ENCODE data around the gene DMD.

Gene DMD

GRCh38 chrX:31837445-31838049 lies 1373.8 kb downstream of the DMD start:
- no peak for DNase-seq

DNA sequence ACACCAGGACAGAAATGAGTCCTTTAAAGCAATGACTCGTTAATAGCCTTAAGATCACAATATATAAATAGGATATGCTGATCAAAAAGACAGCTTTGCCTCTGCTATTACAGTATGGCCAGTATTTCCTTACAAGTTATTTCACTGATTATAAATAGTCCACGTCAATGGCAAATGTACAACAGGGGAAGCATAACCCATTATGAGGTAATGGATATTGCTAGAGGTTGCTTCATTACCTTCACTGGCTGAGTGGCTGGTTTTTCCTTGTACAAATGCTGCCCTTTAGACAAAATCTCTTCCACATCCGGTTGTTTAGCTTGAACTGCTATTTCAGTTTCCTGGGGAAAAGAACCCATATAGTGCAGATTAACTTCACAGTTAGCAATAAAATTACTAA lies 1374.9 kb downstream of the DMD start:
- no peak for DNase-seq

DNA sequence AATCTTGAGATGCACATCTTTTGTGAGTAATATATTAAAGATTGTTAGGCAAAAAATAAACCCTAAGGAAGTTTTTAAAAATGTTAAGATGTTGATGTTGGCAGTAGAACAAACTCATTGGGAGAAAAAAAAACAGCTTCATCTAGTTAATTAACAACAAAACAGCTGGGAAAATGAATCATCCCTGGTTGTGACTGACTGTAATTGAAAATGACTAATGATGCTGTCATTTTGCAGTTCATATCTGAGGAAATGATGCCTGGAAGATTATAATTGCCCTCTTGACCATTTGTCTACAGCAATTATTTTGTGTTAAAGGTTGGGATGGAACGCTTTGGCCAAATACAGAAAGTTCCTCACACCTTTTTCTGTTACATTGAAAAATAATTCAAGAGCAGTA lies 1379.1 kb downstream of the DMD start:
- DNase-seq: no peak

GRCh38 chrX:31820430-31821210 lies 1390.7 kb downstream of the DMD start:
- DNase-seq: no peak

GRCh38 chrX:31819455-31819854 lies 1391.9 kb downstream of the DMD start:
- DNase-seq: peak; percentile 57

DNA sequence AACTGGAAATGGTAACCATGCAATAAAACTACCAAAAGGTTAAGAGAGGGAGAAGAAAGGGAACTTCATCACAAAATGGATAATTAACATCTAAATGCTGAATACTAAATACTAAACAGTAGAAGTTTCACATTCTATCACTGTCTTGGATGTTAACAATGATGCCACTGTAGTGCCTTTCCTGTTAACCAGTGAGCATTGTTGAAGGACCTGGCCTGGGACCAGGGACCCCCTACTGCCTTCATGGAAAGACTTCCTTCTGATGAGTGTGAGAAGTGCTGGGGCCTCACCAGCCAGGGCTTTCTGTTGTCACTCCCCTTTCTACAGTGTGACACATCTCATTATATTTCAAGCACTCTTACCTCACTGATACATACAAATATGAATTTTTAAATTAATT lies 1400.2 kb downstream of the DMD start:
- DNase-seq: no peak

DNA sequence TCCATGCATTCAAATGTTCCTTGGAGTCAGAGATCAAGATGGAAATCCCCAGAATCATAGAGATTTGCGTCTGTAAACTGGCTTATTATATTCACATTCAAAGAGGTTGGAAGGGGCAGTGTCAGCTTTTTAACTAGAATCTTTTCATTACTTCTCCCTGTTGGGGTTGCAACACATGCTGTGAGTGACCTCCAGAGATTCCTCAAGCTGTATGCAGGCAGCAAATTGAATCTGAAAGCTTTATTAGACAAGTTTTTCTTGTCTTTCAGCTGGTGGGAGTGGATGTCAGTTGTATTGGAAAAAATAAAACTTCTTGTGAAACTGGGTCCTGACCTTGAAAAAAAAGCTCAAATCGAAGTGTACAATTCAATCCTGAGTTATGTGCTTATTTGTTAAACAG lies 1403.0 kb downstream of the DMD start:
- no peak for DNase-seq

DNA sequence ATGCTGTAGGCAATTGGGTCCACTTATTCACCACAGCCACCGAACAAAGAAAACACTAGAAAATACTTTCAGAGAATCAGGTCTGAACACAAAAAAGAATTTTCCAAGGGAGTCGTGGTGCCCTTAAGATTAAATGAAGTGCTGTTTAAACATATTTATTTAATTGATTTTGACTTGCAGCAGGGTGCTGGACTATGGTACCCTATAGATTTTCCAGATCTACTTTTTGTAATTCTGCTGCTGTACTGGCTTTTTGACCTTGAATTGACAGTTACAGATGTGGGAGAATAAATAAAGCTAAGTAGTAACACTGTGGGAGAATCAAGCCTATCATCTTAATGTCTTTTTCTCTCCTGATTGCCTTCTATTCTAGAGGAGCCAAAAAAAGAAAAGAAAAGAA lies 1404.2 kb downstream of the DMD start:
- DNase-seq: no peak

DNA sequence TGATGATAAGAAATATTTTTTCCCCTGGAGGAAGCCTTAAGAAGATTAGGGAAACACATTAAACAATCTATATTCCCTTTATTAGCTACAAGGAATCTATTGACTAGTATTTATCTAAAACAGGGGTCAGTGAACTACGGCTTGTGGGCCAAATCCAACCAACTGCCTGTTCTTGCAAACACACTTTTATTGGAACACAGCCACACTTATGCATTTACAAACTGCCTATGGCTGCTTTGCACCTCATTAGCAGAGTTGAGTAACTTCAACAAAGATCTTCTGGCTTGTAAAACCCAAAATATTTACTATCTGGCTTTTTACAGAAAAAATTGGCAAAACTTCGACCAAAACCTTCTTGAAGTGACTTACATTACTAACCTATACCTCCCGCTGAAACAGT lies 1405.6 kb downstream of the DMD start:
- DNase-seq: no peak

DNA sequence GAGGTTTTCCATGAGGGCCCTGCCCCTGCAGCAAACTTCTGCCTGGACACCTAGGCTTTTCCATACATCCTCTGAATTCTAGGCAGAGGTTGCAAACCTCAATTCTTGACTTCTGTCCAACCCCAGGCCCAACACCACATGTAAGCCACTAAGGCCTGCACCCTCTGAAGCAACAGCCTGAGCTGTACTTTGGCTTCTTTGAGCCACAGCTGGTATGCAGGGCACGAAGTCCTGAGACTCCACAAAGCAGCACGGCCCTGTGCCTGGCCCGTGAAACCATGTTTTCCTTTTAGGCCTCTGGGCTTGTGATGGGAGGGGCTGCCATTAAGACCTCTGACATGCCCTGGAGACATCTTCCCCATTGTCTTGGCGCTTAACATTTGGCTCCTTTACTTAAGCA lies 1411.1 kb downstream of the DMD start:
- no peak for DNase-seq

- DNase-seq: no peak
Observed at GRCh38 chrX:31796624-31797023, 1414.7 kb downstream of the DMD start.

DNA sequence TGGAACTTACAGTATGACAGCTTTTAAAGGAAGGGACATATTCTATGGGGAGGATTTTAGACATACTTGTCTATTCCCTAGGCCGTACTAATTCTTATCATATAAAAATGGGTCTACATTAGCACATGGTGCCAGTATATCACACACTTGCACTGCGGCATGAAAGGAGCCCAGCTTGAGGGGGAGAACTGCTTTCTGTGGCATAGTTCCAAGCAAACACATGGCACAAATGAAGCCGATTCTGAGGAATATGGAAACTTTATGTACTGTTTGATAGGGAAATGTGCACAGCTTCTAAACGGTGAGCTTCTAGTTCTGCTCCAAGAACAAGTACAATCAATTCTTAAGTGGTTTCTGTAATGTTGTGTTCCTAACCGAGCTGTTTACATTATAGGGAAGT lies 1463.9 kb downstream of the DMD start:
- DNase-seq: no peak

- no peak for DNase-seq
Observed at GRCh38 chrX:31743004-31743403, 1468.3 kb downstream of the DMD start.

GRCh38 chrX:31717474-31717873 lies 1493.9 kb downstream of the DMD start:
- no peak for DNase-seq

- DNase-seq: no peak
Observed at GRCh38 chrX:31715675-31716074, 1495.7 kb downstream of the DMD start.

DNA sequence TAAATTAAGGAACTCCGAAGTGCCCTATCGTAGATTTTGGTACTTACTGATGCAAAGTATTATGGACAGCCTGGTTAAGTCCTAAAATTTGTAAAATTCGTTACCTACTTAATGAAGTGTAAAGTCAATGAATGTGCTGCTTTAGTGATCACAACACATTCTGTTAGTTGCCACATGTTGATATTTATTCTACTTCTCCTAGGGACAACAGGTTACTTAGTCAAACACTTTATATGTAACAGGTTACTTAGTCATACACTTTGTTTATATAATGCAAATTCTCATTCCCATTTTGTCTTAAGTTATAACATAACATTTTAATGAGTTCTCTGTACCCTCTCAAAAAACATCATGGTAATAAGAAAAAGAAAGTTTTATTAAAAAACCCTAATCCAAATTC lies 1496.6 kb downstream of the DMD start:
- DNase-seq: no peak

DNA sequence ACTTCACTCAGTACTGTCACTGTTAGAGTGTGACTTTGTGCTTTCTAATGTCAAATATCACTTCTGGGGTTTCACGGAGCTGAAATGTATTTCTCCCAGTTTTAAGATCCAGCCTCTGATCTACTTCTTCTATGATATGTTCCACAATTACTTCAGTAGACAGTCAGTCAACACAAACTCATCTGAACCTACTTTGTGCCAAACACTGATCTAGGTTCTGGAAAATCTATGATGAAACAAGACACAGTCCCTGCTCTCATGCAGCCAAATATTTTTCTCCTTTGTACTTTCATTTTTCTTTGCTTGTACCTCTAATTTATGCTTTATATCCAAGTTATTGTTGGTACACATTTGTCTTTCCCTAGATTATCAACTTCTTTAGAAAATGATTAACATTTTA lies 1498.2 kb downstream of the DMD start:
- DNase-seq: no peak

- DNase-seq: no peak
Observed at GRCh38 chrX:31711166-31711565, 1500.2 kb downstream of the DMD start.

DNA sequence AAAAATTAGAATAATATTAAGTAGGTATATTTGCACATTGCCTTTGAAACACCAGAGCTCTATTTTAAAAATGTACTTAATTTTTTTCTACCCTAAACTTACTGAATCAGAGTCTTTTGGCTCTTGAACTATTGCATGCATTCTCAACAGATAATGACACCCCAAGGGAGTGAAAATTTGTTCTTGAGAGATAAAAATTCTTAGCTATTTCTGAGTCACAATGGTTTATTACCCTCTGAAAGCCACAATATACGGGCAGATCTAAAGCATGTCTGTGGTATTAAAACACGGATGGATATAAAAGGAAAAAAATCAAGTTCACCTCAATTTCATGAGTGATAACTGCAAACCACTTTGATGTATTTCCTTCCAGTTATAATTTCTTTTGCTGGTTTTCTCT lies 1503.2 kb downstream of the DMD start:
- no peak for DNase-seq

DNA sequence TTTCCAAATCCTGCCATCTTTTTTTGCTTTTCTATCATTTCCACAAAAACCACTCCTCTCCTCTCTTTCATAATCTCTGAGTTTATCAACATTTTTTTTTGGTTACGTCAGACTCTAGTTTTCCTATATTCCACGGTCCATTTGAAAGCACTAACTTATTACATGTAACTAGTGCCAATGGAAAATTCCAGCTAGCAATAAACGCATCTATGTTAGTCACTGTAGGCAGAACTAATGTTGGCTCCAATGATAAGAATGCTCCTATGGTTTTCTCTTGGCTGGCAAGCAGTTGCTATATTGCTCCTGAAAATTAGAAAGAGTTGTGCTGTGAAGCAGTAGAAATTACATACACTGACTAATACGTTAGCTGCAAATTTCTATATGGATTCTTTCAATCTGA lies 1504.9 kb downstream of the DMD start:
- no peak for DNase-seq

DNA sequence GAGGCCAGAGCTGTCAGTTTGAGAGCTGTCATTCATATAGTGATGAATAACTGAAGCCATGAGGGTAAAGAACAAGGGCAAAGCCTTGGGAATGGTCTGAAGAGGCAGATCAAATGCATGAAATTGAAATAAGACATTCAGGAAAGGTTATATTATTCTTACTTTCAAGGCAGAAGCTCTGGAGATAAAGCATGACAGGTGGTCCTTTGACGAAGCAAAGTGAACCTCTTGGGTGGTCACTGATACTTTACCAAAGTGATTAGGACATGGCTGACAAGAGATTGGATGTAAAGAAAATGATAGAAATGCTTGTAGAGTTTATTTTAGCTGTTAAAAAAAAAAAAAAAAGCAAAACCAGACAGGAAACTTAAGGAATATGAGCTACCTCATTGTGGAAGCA lies 1505.5 kb downstream of the DMD start:
- no peak for DNase-seq

DNA sequence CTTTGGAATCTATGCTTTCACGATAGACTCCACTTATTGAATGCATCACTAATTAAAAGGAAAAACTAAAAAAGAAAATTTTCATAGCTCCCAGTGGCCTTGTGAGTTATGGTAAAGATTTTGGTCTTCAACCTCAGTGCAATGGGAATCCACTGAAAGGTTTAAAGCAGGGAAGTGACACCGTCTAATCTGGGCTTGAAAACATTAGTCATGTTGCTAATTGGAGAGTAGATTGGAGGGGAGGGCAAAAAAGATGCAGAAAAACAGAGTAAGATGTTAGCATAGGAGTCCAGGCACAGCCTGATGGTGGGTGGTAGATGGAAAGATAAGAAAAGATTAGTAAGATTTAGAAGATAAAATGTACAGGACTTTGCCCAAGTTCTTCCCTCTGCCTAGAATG lies 1506.4 kb downstream of the DMD start:
- no peak for DNase-seq

DNA sequence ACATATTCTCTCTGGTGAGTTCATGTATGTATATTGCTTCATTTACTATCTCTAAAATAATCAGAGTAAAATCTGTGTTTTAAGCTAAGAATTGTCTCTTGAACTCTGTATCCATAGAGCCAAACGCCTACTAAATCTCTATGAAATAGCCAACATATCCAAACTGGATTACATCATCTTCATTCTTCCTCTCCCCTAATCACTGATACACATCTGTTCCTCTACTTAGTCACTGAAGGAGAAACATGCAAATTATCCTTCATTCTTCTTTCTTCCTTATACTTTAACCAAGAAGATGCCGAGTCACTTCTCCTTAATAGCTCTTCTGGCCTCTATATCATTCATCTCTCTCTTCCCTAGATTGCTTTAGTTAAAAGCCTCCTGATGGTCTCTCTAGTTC lies 1509.1 kb downstream of the DMD start:
- no peak for DNase-seq

GRCh38 chrX:31697294-31697916 lies 1513.9 kb downstream of the DMD start:
- DNase-seq: no peak

DNA sequence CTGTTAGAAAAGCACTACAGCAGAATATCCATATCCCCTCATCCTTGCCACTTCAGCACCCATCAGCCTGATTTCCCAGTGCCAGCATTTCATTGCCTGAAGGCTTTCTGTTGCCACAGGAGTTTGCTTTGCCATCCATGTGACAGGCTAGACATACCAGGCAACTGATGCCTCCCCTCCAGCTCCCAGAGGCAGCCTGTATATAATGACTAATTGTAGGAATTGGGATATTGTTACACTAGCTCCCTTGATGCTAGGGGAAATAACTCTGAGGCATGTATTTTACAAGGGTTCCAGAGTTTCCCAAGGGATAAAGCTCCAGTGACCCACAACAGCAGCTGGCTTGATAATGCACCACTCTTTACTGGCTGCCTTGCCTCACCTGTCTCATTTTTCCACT lies 1531.5 kb downstream of the DMD start:
- DNase-seq: no peak
